Mononuclear cell (primary cell): Measurements from ENCODE around the gene SLC22A15. TPM values are rescaled to one million over a fixed set of nuclear protein-coding genes. Genes with fewer than 3 reads are reported as not detected.
"Not testable (repeated sequence)": the region's sequence is repeated elsewhere in the genome, so short reads cannot be mapped to it uniquely, and the experiment has no call there.

ENCODE experiments used
- H3K27me3 ChIP-seq: 2 replicates; pipeline ENCODE4 v1.6.0; 2011; ENCODE audit warnings: low read length, control low read depth; ENCODE audit not compliant: insufficient read depth
- H3K4me1 ChIP-seq: 2 replicates; pipeline ENCODE4 v1.5.1; 2011; ENCODE audit warnings: mild to moderate bottlenecking, low read length, control low read depth; ENCODE audit not compliant: insufficient read depth
- H3K4me3 ChIP-seq: 2 replicates; pipeline ENCODE4 v1.5.1; 2011; ENCODE audit warnings: mild to moderate bottlenecking, low read length, moderate library complexity
- H3K9me3 ChIP-seq: 2 replicates; pipeline ENCODE4 v1.5.1; 2011; ENCODE audit warnings: low read depth, mild to moderate bottlenecking, control low read depth, low read length
- total RNA-seq: library from RNA; depleted of rRNA; stranded (reverse); fragments of >200 nt; gene quantifications from one replicate; pipeline ENCODE4 v1.2.3, GENCODE V29; 2012

SLC22A15 gene
- total RNA-seq, 1 donor: 6.4 TPM

- H3K27me3 ChIP-seq: peaks cover 6% of the 10 kb centered on the region
- peak overlapping the region; percentile 57 for H3K4me3 ChIP-seq
- H3K4me1 ChIP-seq: peaks cover 35% of the 10 kb centered on the region
- no peaks in the 10 kb centered on the region for H3K9me3 ChIP-seq
Observed at GRCh38 chr1:115975569-115976061, 698 bp upstream of the SLC22A15 start.

- Histone ChIP-seq H3K27me3 (peaks cover 6% of the 10 kb centered on the region), H3K4me3 (peak overlapping the region; percentile 57), H3K9me3 (no peaks in the 10 kb centered on the region), H3K4me1 (peaks cover 48% of the 10 kb centered on the region)
Observed at GRCh38 chr1:115976921-115977498, 697 bp downstream of the SLC22A15 start.

- peak overlapping the region; percentile 57 for H3K4me3 ChIP-seq
- H3K4me1 ChIP-seq: peaks cover 55% of the 10 kb centered on the region
- H3K9me3 ChIP-seq: no peaks in the 10 kb centered on the region
- peaks cover 3% of the 10 kb centered on the region for H3K27me3 ChIP-seq
Observed at GRCh38 chr1:115977499-115978258, 1.4 kb downstream of the SLC22A15 start.

GRCh38 chr1:115978292-115978941 is 2.1 kb downstream of the SLC22A15 start:
- H3K4me3 ChIP-seq: no peak overlapping the region
- H3K27me3 ChIP-seq: peaks cover 3% of the 10 kb centered on the region
- H3K9me3 ChIP-seq: no peaks in the 10 kb centered on the region
- peaks cover 57% of the 10 kb centered on the region for H3K4me1 ChIP-seq

GRCh38 chr1:115980156-115980555 is 3.8 kb downstream of the SLC22A15 start:
- no peak overlapping the region for H3K4me3 ChIP-seq
- peaks cover 3% of the 10 kb centered on the region for H3K27me3 ChIP-seq
- peaks cover 57% of the 10 kb centered on the region for H3K4me1 ChIP-seq
- H3K9me3 ChIP-seq: no peaks in the 10 kb centered on the region

GRCh38 chr1:115980998-115981993 is 5.0 kb downstream of the SLC22A15 start:
- H3K4me1 ChIP-seq: peaks cover 50% of the 10 kb centered on the region
- no peaks in the 10 kb centered on the region for H3K9me3 ChIP-seq
- H3K27me3 ChIP-seq: no peaks in the 10 kb centered on the region
- no peak overlapping the region for H3K4me3 ChIP-seq

GRCh38 chr1:115982400-115982799 is 6.1 kb downstream of the SLC22A15 start:
- no peak overlapping the region for H3K4me3 ChIP-seq
- peaks cover 42% of the 10 kb centered on the region for H3K4me1 ChIP-seq
- no peaks in the 10 kb centered on the region for H3K27me3 ChIP-seq
- H3K9me3 ChIP-seq: no peaks in the 10 kb centered on the region

- no peak overlapping the region for H3K4me3 ChIP-seq
- no peaks in the 10 kb centered on the region for H3K9me3 ChIP-seq
- no peaks in the 10 kb centered on the region for H3K27me3 ChIP-seq
- peaks cover 30% of the 10 kb centered on the region for H3K4me1 ChIP-seq
Observed at GRCh38 chr1:115983584-115983983, 7.3 kb downstream of the SLC22A15 start.

GRCh38 chr1:115987623-115988022 is 11.3 kb downstream of the SLC22A15 start:
- Histone ChIP-seq H3K4me3 (no peak overlapping the region), H3K27me3 (no peaks in the 10 kb centered on the region), H3K9me3 (no peaks in the 10 kb centered on the region), H3K4me1 (peaks cover 3% of the 10 kb centered on the region)

GRCh38 chr1:115988953-115989352 is 12.6 kb downstream of the SLC22A15 start:
- no peaks in the 10 kb centered on the region for H3K4me1 ChIP-seq
- H3K27me3 ChIP-seq: no peaks in the 10 kb centered on the region
- no peak overlapping the region for H3K4me3 ChIP-seq
- no peaks in the 10 kb centered on the region for H3K9me3 ChIP-seq

GRCh38 chr1:115989699-115990098 is 13.4 kb downstream of the SLC22A15 start:
- H3K4me3 ChIP-seq: no peak overlapping the region
- no peaks in the 10 kb centered on the region for H3K4me1 ChIP-seq
- no peaks in the 10 kb centered on the region for H3K9me3 ChIP-seq

GRCh38 chr1:115991909-115992308 is 15.6 kb downstream of the SLC22A15 start:
- Histone ChIP-seq H3K27me3 (no peaks in the 10 kb centered on the region), H3K9me3 (peaks cover 2% of the 10 kb centered on the region), H3K4me1 (no peaks in the 10 kb centered on the region), H3K4me3 (no peak overlapping the region)

More at GRCh38 chr1:115989699-115990098, 13.4 kb downstream of the SLC22A15 start:
- H3K27me3 ChIP-seq: no peaks in the 10 kb centered on the region

- Histone ChIP-seq H3K9me3 (peaks cover 19% of the 10 kb centered on the region), H3K4me1 (peaks cover 10% of the 10 kb centered on the region)
- not testable (repeated sequence) for H3K4me3 ChIP-seq, H3K27me3 ChIP-seq
Observed at GRCh38 chr1:115997921-115998320, 21.6 kb downstream of the SLC22A15 start.

GRCh38 chr1:116001739-116002487 is 25.6 kb downstream of the SLC22A15 start:
- Histone ChIP-seq H3K4me1 (peaks cover 36% of the 10 kb centered on the region), H3K27me3 (no peaks in the 10 kb centered on the region)

More at GRCh38 chr1:116001739-116002487, 25.6 kb downstream of the SLC22A15 start:
- H3K9me3 ChIP-seq: peaks cover 17% of the 10 kb centered on the region
- H3K4me3 ChIP-seq: no peak overlapping the region
